GM13977 (cell line): ENCODE results near the gene TTL.
A peak's percentile ranks its signal among the peaks of the same experiment; 100 is the strongest.
"Not testable (repeated sequence)": the region's sequence is repeated elsewhere in the genome, so short reads cannot be mapped to it uniquely, and the experiment has no call there.

Experiments used
- DNase-seq: peaks from one replicate; pipeline ENCODE4 v3.0.0; 2012; ENCODE audit warnings: low spot score
- in situ Hi-C: fragments of 300-500 bp; cut with MboI; formaldehyde crosslinking; loops from one replicate; pipeline ENCODE4 v1.12.0; 2022; ENCODE audit warnings: low sequenced_read_pairs, low pct_unique_long_range_greater_than_20kb, mixed read lengths, inconsistent platforms; ENCODE audit not compliant: unreplicated experiment
- TF ChIP-seq, protein P1 (sequence below): IDR thresholded peaks from 2 replicates; pipeline ENCODE4 v1.5.1; 2012; ENCODE audit warnings: mild to moderate bottlenecking, control low read depth; ENCODE audit not compliant: insufficient read depth; ENCODE audit errors: extremely low read depth, missing control alignments

The TTL gene

DNA sequence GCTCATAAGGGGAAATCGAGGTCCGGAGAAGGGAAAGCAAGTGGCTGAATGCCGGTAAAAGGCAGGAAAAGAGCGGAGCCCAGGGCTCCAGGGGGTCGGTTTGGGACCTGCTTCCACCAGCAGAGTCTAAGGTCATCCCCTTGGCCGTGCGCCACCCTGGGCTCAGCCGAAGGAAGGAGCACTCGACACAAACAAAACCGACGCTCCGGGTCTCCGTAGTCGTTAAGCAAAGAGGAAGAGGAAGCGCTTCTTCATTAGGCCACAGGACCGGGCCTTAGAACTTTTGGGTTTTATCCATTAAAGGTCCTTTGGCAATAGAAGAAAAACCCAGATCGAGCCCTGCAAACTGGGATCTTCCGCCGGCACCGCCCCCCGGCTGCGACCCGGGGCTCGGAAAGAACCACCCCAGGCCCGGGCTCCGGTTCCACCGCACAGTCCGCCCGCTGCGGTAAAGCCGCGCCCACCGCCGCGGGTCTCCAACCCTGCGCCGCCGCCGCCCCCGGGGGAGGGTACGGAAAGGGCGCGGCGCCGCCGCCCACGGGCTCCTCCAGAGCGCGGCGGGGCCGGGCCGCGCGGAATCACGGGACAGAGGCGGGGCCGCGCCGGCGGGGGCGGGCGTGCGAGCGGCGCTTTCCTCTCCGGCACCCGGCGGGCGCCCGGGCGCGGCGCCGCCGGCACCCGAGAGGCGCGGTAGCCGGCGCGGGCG, at the start of gene TTL:
TTL (plus strand) TSS at position 629 of the 706 bp plus-strand sequence. CDS start 189 bp downstream, outside the sequence.
- in situ Hi-C loops = no loop called here
- TF ChIP-seq, protein P1, sequence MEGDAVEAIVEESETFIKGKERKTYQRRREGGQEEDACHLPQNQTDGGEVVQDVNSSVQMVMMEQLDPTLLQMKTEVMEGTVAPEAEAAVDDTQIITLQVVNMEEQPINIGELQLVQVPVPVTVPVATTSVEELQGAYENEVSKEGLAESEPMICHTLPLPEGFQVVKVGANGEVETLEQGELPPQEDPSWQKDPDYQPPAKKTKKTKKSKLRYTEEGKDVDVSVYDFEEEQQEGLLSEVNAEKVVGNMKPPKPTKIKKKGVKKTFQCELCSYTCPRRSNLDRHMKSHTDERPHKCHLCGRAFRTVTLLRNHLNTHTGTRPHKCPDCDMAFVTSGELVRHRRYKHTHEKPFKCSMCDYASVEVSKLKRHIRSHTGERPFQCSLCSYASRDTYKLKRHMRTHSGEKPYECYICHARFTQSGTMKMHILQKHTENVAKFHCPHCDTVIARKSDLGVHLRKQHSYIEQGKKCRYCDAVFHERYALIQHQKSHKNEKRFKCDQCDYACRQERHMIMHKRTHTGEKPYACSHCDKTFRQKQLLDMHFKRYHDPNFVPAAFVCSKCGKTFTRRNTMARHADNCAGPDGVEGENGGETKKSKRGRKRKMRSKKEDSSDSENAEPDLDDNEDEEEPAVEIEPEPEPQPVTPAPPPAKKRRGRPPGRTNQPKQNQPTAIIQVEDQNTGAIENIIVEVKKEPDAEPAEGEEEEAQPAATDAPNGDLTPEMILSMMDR = no peak
- DNase-seq = peak; percentile 95

DNA sequence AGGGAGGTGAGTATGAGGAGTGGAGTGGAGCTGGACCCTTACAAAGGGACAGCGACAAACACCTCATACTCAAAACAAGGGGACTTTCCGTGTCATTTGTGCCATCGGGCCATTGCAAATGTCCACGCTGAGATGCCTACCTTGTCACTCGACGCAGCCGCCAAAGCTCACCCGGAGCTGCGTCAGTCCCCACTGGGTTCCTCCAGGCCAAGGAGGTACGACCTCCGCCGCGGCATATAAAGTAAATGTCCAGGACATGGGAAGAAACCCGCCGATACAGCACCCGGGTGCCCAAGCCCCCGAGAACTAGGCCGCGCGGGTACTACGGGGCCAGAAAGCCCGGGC, 49.6 kb upstream of the TTL start:
- DNase-seq, in situ Hi-C loops: not testable (repeated sequence)

DNA sequence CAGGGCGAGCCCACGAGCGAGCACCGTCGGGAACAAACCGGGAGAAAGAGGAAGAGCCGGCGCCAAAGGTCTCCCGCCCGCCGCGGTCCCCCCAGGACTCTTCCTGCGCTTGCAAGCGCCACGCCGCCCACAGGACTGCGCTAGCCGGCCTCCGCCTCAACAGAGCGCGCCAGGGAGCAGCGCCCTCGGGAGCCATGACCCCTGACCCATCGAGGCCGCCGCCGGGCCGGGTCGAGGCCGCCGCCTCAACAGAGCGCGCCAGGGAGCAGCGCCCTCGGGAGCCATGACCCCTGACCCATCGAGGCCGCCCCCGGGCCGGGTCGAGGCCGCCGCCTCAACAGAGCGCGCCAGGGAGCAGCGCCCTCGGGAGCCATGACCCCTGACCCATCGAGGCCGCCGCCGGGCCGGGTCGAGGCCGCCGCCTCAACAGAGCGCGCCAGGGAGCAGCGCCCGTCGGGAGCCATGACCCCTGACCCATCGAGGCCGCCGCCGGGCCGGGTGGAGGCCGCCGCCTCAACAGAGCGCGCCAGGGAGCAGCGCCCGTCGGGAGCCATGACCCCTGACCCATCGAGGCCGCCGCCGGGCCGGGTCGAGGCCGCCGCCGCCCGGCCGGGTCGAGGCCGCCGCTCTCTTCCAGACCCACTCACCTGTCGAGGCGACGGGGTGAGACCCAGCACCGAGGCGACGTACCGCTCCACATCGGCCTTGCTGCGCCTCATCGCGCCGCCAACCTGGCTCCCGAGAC, 49.0 kb upstream of the TTL start:
- in situ Hi-C loops, DNase-seq: not testable (repeated sequence)

DNA sequence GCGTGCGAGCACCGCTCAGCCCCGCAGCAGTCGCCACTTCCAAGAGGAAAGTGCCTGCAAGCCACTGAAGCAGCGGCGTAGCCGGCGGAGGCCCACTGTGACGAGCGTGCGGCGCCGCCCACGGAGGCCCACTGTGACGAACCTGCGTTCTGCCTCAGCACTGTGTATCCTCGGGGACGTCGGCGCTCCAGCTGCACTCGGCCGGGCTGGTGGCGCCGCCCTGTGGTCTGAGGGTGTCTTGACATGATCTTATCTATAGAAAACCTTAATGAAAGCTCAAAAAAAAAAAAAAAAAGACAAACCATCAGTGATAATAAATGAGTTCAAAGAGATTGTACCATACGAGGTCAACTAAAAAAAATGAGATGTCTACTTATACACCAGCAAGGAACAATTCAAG, 48.5 kb upstream of the TTL start, which contains the start of gene RGPD8:
RGPD8 (minus strand) TSS at position 166 of the 400 bp plus-strand sequence. CDS start 192 bp downstream, outside the sequence.
- TF ChIP-seq, protein P1 = peak; percentile 72
- in situ Hi-C loops = not testable (repeated sequence)
- DNase-seq = peak; percentile 68

DNA sequence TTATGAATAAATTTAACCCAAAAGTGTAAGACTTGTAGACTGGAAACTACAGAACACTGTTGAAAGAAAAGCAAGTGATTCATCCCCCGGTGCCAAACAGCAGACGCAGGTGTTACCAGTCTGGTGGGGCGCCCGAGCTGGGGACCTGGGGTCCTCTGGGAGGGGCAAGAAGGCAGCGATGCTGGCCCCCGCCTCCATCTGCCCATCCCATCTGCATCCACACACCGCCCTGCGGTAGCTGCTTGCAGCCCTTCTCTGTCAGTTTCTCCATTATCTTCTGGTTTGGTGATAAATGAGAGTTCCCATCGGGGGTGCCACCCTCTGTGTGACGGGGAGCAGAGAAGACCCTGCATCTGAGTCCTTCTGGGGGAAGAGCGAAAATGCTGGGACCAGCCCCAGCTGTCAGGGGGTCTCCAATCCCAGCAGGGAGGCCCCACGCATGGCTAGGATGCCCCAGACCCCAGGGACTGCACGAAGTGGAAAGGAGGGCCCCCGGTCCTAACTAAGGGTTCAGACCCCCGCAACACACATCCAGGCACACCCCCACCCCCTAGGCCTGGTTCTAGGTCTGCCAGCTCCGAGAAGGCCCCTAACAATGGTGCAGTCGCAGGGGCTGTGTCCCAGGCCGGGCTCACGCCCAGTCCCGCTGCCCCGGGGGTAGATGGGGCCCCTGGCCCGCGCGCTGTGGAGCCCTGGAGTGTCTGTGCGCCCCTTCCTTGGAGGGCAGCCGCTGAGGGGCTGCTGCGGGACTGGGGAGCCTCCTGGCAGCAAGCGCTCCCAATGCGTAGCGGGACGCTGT, 47.8 kb upstream of the TTL start:
- no peak for DNase-seq
- TF ChIP-seq, protein P1 = no peak
- in situ Hi-C loops = no loop called here

- DNase-seq, in situ Hi-C loops: not testable (repeated sequence)
Observed at GRCh38 chr2:112434890-112435715, 46.9 kb upstream of the TTL start.

- in situ Hi-C loops, DNase-seq: not testable (repeated sequence)
Observed at GRCh38 chr2:112435716-112436431, 46.1 kb upstream of the TTL start.

- DNase-seq, in situ Hi-C loops: not testable (repeated sequence)
Observed at GRCh38 chr2:112436993-112437392, 45.0 kb upstream of the TTL start.

DNA sequence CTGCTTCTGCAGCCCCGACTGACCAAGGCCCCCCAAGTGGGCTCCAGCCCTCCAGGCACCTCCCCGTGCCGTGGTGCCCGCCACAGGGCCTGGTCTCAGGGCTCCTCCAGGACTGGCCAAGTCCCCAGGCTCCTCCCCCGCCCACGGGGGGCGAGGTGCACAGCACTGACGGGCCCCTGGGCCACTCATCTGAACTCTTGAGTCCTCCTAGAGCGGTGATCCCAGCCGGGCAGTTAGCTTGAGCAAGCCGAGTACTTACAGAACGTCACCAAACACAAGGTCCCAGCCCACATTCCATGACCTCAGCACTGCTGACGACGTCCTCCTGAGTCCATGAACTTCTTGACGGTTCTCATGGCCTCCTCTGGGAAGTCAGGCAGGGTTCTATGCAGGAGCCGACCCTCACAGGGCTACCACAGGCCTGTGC, 44.5 kb upstream of the TTL start:
- DNase-seq, in situ Hi-C loops: not testable (repeated sequence)

GRCh38 chr2:112438603-112439261, 43.2 kb upstream of the TTL start:
- DNase-seq, in situ Hi-C loops: not testable (repeated sequence)

DNA sequence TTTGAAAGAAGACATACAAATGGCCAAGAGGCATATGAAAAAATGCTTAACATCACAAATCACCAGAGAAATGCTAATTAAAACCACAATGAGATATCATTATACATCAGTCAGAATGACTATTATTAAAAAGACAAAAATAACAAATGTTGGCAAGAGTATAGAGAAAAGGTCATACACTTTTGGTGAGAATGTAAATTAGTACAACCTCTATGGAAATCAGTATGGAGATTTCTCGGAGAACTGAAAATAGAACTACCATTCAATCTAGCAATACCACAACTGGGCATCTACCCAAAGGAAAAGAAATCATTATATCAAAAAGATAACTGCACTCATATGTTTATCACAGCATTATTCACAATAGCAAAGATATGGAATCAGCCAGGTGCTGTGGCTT, 37.7 kb upstream of the TTL start:
- in situ Hi-C loops, DNase-seq: not testable (repeated sequence)
